Neuronal stem cell (in vitro differentiated cells): ENCODE measurements around the gene COG3.

Experiments used
- DNase-seq: peaks from one replicate; pipeline ENCODE4 v3.0.0-alpha.2; 2013; ENCODE audit warnings: low spot score
- H2AFZ ChIP-seq: one replicate; pipeline ENCODE4 v1.6.1; 2013; ENCODE audit warnings: mild to moderate bottlenecking, low read length, inconsistent platforms
- H2AK5ac ChIP-seq: 2 replicates; pipeline ENCODE4 v1.6.1; 2013; ENCODE audit warnings: low read depth, mild to moderate bottlenecking, inconsistent platforms, low read length, moderate library complexity, mixed read lengths
- H2BK120ac ChIP-seq: 2 replicates; pipeline ENCODE4 v1.6.1; 2013; ENCODE audit warnings: low read depth, mild to moderate bottlenecking, inconsistent platforms, low read length, moderate library complexity, mixed read lengths
- H2BK12ac ChIP-seq: one replicate; pipeline ENCODE4 v1.6.1; 2013; ENCODE audit warnings: low read length, inconsistent platforms
- H2BK15ac ChIP-seq: 2 replicates; pipeline ENCODE4 v1.6.1; 2013; ENCODE audit warnings: mild to moderate bottlenecking, low read length, inconsistent platforms, mixed read lengths
- H2BK5ac ChIP-seq: one replicate; pipeline ENCODE4 v1.6.1; 2013; ENCODE audit warnings: inconsistent platforms, mild to moderate bottlenecking, low read length, moderate library complexity
- H3K14ac ChIP-seq: one replicate; pipeline ENCODE4 v1.6.1; 2013; ENCODE audit warnings: low read length, inconsistent platforms
- H3K18ac ChIP-seq: 2 replicates; pipeline ENCODE4 v1.6.1; 2013; ENCODE audit warnings: low read length, inconsistent platforms
- H3K23ac ChIP-seq: 2 replicates; pipeline ENCODE4 v1.6.1; 2013; ENCODE audit warnings: low read depth, mild to moderate bottlenecking, mixed read lengths, low read length, inconsistent platforms; ENCODE audit not compliant: poor library complexity
- H3K27ac ChIP-seq: replicated peaks from 3 replicates; pipeline ENCODE4 v1.5.1; 2013; ENCODE audit warnings: low read length, inconsistent platforms
- H3K27me3 ChIP-seq, 3 experiments: 2 replicates each; pipeline ENCODE4 v1.6.1; 2013; ENCODE audit warnings: low read length in 3 of 3, mild to moderate bottlenecking in 2 of 3, inconsistent platforms in 1 of 3, low read depth in 1 of 3, mixed read lengths in 1 of 3, moderate library complexity in 1 of 3; ENCODE audit not compliant: control insufficient read depth in 3 of 3, insufficient read depth in 3 of 3
- H3K36me3 ChIP-seq, 2 donors: replicated peaks in 1 of 2; 2 replicates each; pipeline ENCODE4 v1.6.1; 2013; ENCODE audit warnings: low read length in 2 of 2; ENCODE audit not compliant: control insufficient read depth in 2 of 2, insufficient read depth in 2 of 2
- H3K4ac ChIP-seq: 2 replicates; pipeline ENCODE4 v1.6.1; 2013; ENCODE audit warnings: inconsistent platforms, mild to moderate bottlenecking, low read length, moderate library complexity
- H3K4me1 ChIP-seq, 2 donors: 1 replicate in 1 of 2; 2 replicates in 1 of 2; pipeline ENCODE4 v1.6.1; 2013; ENCODE audit warnings: low read length in 2 of 2, low read depth in 1 of 2; ENCODE audit not compliant: control insufficient read depth in 2 of 2, insufficient read depth in 1 of 2
- H3K4me2 ChIP-seq: one replicate; pipeline ENCODE4 v1.6.1; 2013; ENCODE audit warnings: mild to moderate bottlenecking, low read length, inconsistent platforms; ENCODE audit not compliant: insufficient read depth, poor library complexity, severe bottlenecking
- H3K4me3 ChIP-seq, 2 donors: 2 replicates each; pipeline ENCODE4 v1.5.1; 2013; ENCODE audit warnings: low read length in 2 of 2, mild to moderate bottlenecking in 2 of 2, inconsistent platforms in 1 of 2, moderate library complexity in 1 of 2
- H3K79me1 ChIP-seq: one replicate; pipeline ENCODE4 v1.6.1; 2013; ENCODE audit warnings: low read depth, mild to moderate bottlenecking, inconsistent platforms, low read length, moderate library complexity
- H3K9ac ChIP-seq: one replicate; pipeline ENCODE4 v1.6.1; 2013; ENCODE audit warnings: mild to moderate bottlenecking, low read depth, low read length, inconsistent platforms; ENCODE audit not compliant: poor library complexity
- H3K9me3 ChIP-seq, 2 donors: replicated peaks in 1 of 2; 2 replicates each; pipeline versions ENCODE3 to v1.6.1; 2013; ENCODE audit warnings: low read length in 2 of 2, mild to moderate bottlenecking in 2 of 2, inconsistent platforms in 1 of 2, low read depth in 1 of 2, mixed read lengths in 1 of 2, moderate library complexity in 1 of 2; ENCODE audit not compliant: control insufficient read depth in 2 of 2, insufficient read depth in 1 of 2
- H4K8ac ChIP-seq: one replicate; pipeline ENCODE4 v1.6.1; 2013; ENCODE audit warnings: low read depth, mild to moderate bottlenecking, inconsistent platforms, low read length, moderate library complexity
- H4K91ac ChIP-seq: one replicate; pipeline ENCODE4 v1.6.1; 2013; ENCODE audit warnings: low read length, low read depth, mild to moderate bottlenecking, inconsistent platforms; ENCODE audit not compliant: poor library complexity
- WGBS, 2 donors: extraction: QIAGEN DNeasy Blood & Tissue Kit; methylation state at CpG; one replicate each; pipeline ENCODE4 v1.1.7; 2013; ENCODE audit warnings: missing lambda C conversion rate in 2 of 2, mixed read lengths in 1 of 2; ENCODE audit not compliant: insufficient read length in 2 of 2, insufficient replicate concordance in 1 of 2; ENCODE audit errors: extremely low coverage in 2 of 2; 5-methylcytosine and 5-hydroxymethylcytosine counted together

COG3 gene

GRCh38 chr13:45565331-45565730, 100.6 kb downstream of the COG3 start:
- no peak overlapping the region for H3K4me2 ChIP-seq
- H3K36me3 ChIP-seq = no peaks in the 10 kb centered on the region
- no peak overlapping the region for H3K27ac ChIP-seq
- H3K23ac ChIP-seq = no peak overlapping the region
- H2BK15ac ChIP-seq = no peak overlapping the region
- H2BK12ac ChIP-seq = no peak overlapping the region
- H2AK5ac ChIP-seq = no peak overlapping the region
- H3K4ac ChIP-seq = no peak overlapping the region
- DNase-seq = no peak
- peaks cover 0 to 7% (median 0%) of the 10 kb centered on the region in 3 experiments for H3K27me3 ChIP-seq
- H2BK120ac ChIP-seq = no peak overlapping the region
- no peak overlapping the region for H3K4me3 ChIP-seq
- H3K14ac ChIP-seq = no peak overlapping the region
- no peaks in the 10 kb centered on the region for H3K9me3 ChIP-seq
- H2AFZ ChIP-seq = no peak overlapping the region
- H3K4me1 ChIP-seq = peaks cover 0 to 11% of the 10 kb centered on the region in 2 donors
- no peak overlapping the region for H4K8ac ChIP-seq
- no peak overlapping the region for H3K9ac ChIP-seq
- H4K91ac ChIP-seq = no peak overlapping the region
- no peaks in the 10 kb centered on the region for H3K79me1 ChIP-seq
- no peak overlapping the region for H3K18ac ChIP-seq
- no peak overlapping the region for H2BK5ac ChIP-seq

GRCh38 chr13:45575146-45575829, 110.5 kb downstream of the COG3 start:
- no peak overlapping the region for H3K4ac ChIP-seq
- no peak overlapping the region for H3K9ac ChIP-seq
- H2AK5ac ChIP-seq = no peak overlapping the region
- no peaks in the 10 kb centered on the region for H3K36me3 ChIP-seq
- no peak overlapping the region for H3K27ac ChIP-seq
- no peaks in the 10 kb centered on the region for H3K4me1 ChIP-seq
- H2BK12ac ChIP-seq = no peak overlapping the region
- H2BK5ac ChIP-seq = no peak overlapping the region
- H3K23ac ChIP-seq = no peak overlapping the region
- H3K27me3 ChIP-seq = peaks cover 0 to 8% (median 0%) of the 10 kb centered on the region in 3 experiments
- no peak for DNase-seq
- no peaks in the 10 kb centered on the region for H3K79me1 ChIP-seq
- no peak overlapping the region for H3K14ac ChIP-seq
- H2BK120ac ChIP-seq = no peak overlapping the region
- H4K91ac ChIP-seq = no peak overlapping the region
- WGBS, 2 donors = no CpG with 5 or more reads among the region's 16 CpGs
- no peak overlapping the region for H2AFZ ChIP-seq
- peaks cover 0 to 5% of the 10 kb centered on the region in 2 donors for H3K9me3 ChIP-seq
- H3K4me2 ChIP-seq = no peak overlapping the region
- no peak overlapping the region for H2BK15ac ChIP-seq
- no peak overlapping the region for H3K18ac ChIP-seq
- H3K4me3 ChIP-seq = no peak overlapping the region
- no peak overlapping the region for H4K8ac ChIP-seq

DNA sequence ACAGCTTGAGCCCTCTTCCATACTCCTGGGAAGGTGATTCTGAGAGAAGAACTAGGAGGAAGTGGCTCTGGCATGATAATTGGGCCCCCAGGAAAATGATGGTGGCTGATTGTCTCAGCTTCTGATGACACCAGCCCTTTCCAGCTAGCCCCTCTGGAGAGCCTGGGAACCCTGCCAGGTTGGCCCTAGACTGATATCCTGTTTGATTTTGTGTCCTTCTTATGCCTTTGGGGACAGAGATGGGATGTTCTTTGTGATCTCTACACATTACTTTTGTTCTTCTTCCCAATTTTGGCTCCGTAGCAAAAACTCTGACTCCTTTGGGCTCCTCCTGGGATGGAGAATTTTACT, 111.1 kb downstream of the COG3 start:
- no peak overlapping the region for H2AK5ac ChIP-seq
- no peaks in the 10 kb centered on the region for H3K36me3 ChIP-seq
- H3K4me3 ChIP-seq = no peak overlapping the region
- H3K9ac ChIP-seq = no peak overlapping the region
- H3K4me1 ChIP-seq = no peaks in the 10 kb centered on the region
- no peak overlapping the region for H2AFZ ChIP-seq
- H3K27ac ChIP-seq = no peak overlapping the region
- H3K79me1 ChIP-seq = no peaks in the 10 kb centered on the region
- no peak overlapping the region for H4K8ac ChIP-seq
- no peak overlapping the region for H3K4ac ChIP-seq
- H3K14ac ChIP-seq = no peak overlapping the region
- WGBS, 2 donors = no CpG with 5 or more reads among the region's 1 CpG
- no peak overlapping the region for H2BK5ac ChIP-seq
- DNase-seq = no peak
- no peak overlapping the region for H2BK120ac ChIP-seq
- no peak overlapping the region for H2BK15ac ChIP-seq
- peaks cover 0 to 2% of the 10 kb centered on the region in 2 donors for H3K9me3 ChIP-seq
- no peak overlapping the region for H4K91ac ChIP-seq
- H3K27me3 ChIP-seq = peaks cover 0 to 4% (median 0%) of the 10 kb centered on the region in 3 experiments
- H2BK12ac ChIP-seq = no peak overlapping the region
- H3K23ac ChIP-seq = no peak overlapping the region
- no peak overlapping the region for H3K18ac ChIP-seq
- no peak overlapping the region for H3K4me2 ChIP-seq

DNA sequence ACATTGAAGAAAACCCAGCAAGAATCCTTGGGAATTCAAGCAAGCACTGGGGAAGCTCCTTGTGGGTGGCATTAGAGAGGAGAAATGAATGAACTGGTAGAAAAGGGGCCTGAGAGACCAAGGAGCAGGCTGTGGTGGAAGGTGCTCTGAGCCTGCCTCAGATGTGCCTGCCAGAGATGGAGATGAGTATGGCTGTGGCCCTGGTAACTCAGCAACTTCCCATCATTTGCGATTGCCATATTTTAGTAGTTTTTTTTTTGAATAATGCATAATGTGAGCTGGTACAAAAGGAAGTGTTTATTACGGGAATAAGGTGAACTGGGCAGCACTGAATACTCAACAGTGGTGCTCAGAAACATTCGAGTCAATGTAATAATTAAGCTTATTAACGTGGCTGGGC, 111.7 kb downstream of the COG3 start:
- Histone ChIP-seq H4K8ac (no peak overlapping the region), H3K9me3 (no peaks in the 10 kb centered on the region), H3K4ac (no peak overlapping the region), H3K4me2 (no peak overlapping the region), H3K9ac (no peak overlapping the region), H3K79me1 (no peaks in the 10 kb centered on the region), H2AFZ (no peak overlapping the region), H3K23ac (no peak overlapping the region), H3K4me3 (no peak overlapping the region), H3K36me3 (no peaks in the 10 kb centered on the region), H2AK5ac (no peak overlapping the region), H2BK12ac (no peak overlapping the region), H3K14ac (no peak overlapping the region), H4K91ac (no peak overlapping the region), H3K27me3 (peaks cover 0 to 2% (median 0%) of the 10 kb centered on the region in 3 experiments), H3K4me1 (no peaks in the 10 kb centered on the region), H3K18ac (no peak overlapping the region), H2BK15ac (no peak overlapping the region), H2BK120ac (no peak overlapping the region), H3K27ac (no peak overlapping the region), H2BK5ac (no peak overlapping the region)
- no peak for DNase-seq
- WGBS, 2 donors = no CpG with 5 or more reads among the region's 4 CpGs
